ENCODE results near the gene NAV3. TPM values are rescaled to one million over a fixed set of nuclear protein-coding genes. Genes with fewer than 3 reads are reported as not detected.

Gene NAV3
- total RNA-seq, 2 donors from 2014 or later = 2.6 to 6.6 TPM

- Histone ChIP-seq H3K4me3 (no peak overlapping the region), H3K27me3 (no peaks in the 10 kb centered on the region), H3K27ac (no peak overlapping the region), H3K4me1 (no peaks in the 10 kb centered on the region), H3K9me3 (no peaks in the 10 kb centered on the region), H3K36me3 (replicated peaks in 1 of 2; ENCODE audit: insufficient read depth in 1 of 2, low read depth in 2 of 2) (no peaks in the 10 kb centered on the region)
- ATAC-seq = no peak
- WGBS, 2 donors = 78 to 79% methylated on average over 1 of the region's 1 CpG
- intact Hi-C loops (cut with DNase I) = no loop called here
- DNase-seq = no peak
- TF ChIP-seq POLR2A (IDR thresholded peaks at IDR 0.05) (no peak), CTCF (IDR thresholded peaks at IDR 0.05) (no peak)
These were observed 356.0 kb downstream of the NAV3 start for GRCh38 chr12:78186670-78187069.

GRCh38 chr12:78187741-78188140 lies 357.0 kb downstream of the NAV3 start:
- no peak for TF ChIP-seq CTCF (IDR thresholded peaks at IDR 0.05)
- TF ChIP-seq POLR2A (IDR thresholded peaks at IDR 0.05) = no peak
- no peaks in the 10 kb centered on the region for H3K36me3 ChIP-seq (replicated peaks in 1 of 2; ENCODE audit: insufficient read depth in 1 of 2, low read depth in 2 of 2)
- intact Hi-C loops (cut with DNase I) = no loop called here
- no peaks in the 10 kb centered on the region for H3K4me1 ChIP-seq
- no peak for ATAC-seq
- H3K27ac ChIP-seq = no peak overlapping the region
- 43 to 45% methylated on average over 2 of the region's 2 CpGs for WGBS, 2 donors
- DNase-seq = no peak
- no peaks in the 10 kb centered on the region for H3K27me3 ChIP-seq
- H3K4me3 ChIP-seq = no peak overlapping the region
- no peaks in the 10 kb centered on the region for H3K9me3 ChIP-seq

GRCh38 chr12:78189656-78190055 lies 359.0 kb downstream of the NAV3 start:
- H3K9me3 ChIP-seq = peaks cover 0 to 5% (median 0%) of the 10 kb centered on the region in 3 donors
- no peak for DNase-seq
- intact Hi-C loops (cut with DNase I) = no loop called here
- no peaks in the 10 kb centered on the region for H3K36me3 ChIP-seq (replicated peaks in 1 of 2; ENCODE audit: insufficient read depth in 1 of 2, low read depth in 2 of 2)
- H3K4me3 ChIP-seq = no peak overlapping the region
- H3K27me3 ChIP-seq = no peaks in the 10 kb centered on the region
- H3K27ac ChIP-seq = no peak overlapping the region
- 68% methylated on average over 2 of the region's 2 CpGs for WGBS, 2 donors
- no peak for TF ChIP-seq POLR2A (IDR thresholded peaks at IDR 0.05)
- no peak for TF ChIP-seq CTCF (IDR thresholded peaks at IDR 0.05)
- no peak for ATAC-seq
- H3K4me1 ChIP-seq = no peaks in the 10 kb centered on the region

- Histone ChIP-seq H3K4me1 (no peaks in the 10 kb centered on the region), H3K27me3 (no peaks in the 10 kb centered on the region), H3K27ac (no peak overlapping the region), H3K4me3 (no peak overlapping the region), H3K9me3 (peaks cover 0 to 5% (median 0%) of the 10 kb centered on the region in 3 donors), H3K36me3 (replicated peaks in 1 of 2; ENCODE audit: insufficient read depth in 1 of 2, low read depth in 2 of 2) (no peaks in the 10 kb centered on the region)
- DNase-seq (no peak), ATAC-seq (no peak)
- intact Hi-C loops (cut with DNase I) = no loop called here
- TF ChIP-seq POLR2A (IDR thresholded peaks at IDR 0.05) = no peak
- TF ChIP-seq CTCF (IDR thresholded peaks at IDR 0.05) = no peak
- 24 to 29% methylated on average over 1 of the region's 1 CpG for WGBS, 2 donors
These were observed 360.9 kb downstream of the NAV3 start for GRCh38 chr12:78191611-78192010.

GRCh38 chr12:78192979-78193378 lies 362.3 kb downstream of the NAV3 start:
- intact Hi-C loops (cut with DNase I) = no loop called here
- Histone ChIP-seq H3K36me3 (replicated peaks in 1 of 2; ENCODE audit: insufficient read depth in 1 of 2, low read depth in 2 of 2) (no peaks in the 10 kb centered on the region), H3K27me3 (no peaks in the 10 kb centered on the region), H3K27ac (no peak overlapping the region), H3K4me1 (no peaks in the 10 kb centered on the region), H3K9me3 (peaks cover 0 to 5% (median 0%) of the 10 kb centered on the region in 3 donors), H3K4me3 (no peak overlapping the region)
- TF ChIP-seq CTCF (IDR thresholded peaks at IDR 0.05) (no peak), POLR2A (IDR thresholded peaks at IDR 0.05) (no peak)
- DNase-seq (no peak), ATAC-seq (no peak)
- 59% methylated on average over 2 of the region's 2 CpGs for WGBS, 2 donors

Data from body of pancreas (tissue), 4 donors.